Myocyte (in vitro differentiated cells): ENCODE data around the gene PPP2R3C. TPM values are rescaled to one million over a fixed set of nuclear protein-coding genes. Genes with fewer than 3 reads are reported as not detected.
"Not testable (repeated sequence)": the region's sequence is repeated elsewhere in the genome, so short reads cannot be mapped to it uniquely, and the experiment has no call there.

Experiments
- DNase-seq: peaks from one replicate; pipeline ENCODE4 v3.0.0-alpha.2; 2012; ENCODE audit warnings: low read depth
- polyA plus RNA-seq: library from polyadenylated mRNA; unstranded; fragments of >200 nt; gene quantifications from one replicate; pipeline ENCODE4 v1.2.1, GENCODE V29; 2012; ENCODE audit warnings: missing spikeins
- total RNA-seq: library from RNA; depleted of rRNA; stranded (reverse); fragments of >200 nt; gene quantifications from 2 replicates; pipeline ENCODE4 v1.2.3, GENCODE V29; 2014

The PPP2R3C gene
- 45.7 and 52.2 TPM in 2 replicates for total RNA-seq
- polyA plus RNA-seq = 21.2 TPM

DNA sequence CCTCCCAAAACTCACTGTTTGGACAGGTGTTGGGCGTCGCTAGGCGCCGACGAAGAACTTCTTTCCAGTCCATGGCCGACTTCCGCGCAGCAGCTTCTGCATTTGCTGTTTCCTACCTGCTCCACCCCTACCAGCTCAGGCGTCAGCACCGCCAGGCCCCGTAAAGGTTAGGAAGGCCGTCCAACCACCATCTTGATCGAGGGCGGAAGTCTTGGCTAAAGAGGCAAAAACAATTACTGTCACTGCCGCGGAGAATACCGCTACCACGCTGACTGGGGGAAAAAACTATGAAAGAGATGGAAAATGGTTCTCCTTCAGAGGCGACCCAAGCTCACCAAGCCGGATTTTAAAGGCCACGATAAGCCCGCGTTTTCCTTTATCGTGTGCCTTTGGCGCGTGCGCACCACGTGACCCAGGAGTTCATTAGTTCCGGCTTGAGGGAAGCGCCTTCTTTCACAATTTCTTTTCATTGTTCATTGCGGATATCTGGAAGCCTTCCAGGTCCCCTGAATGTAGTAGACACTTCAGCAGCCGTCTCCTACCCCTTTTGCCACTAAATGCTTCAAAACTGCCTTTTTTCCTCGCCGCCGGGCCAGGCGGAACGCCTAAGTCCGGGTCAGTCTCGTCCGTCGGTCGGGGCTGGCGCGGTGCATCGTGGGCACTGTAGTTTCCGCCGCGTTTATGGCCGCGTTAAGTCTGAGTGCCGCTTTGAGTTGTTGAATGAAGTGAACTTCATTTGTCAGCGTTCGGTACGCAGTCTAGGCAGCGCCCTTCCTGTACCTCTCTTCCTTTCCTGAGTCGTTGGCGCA lies at the start of gene PPP2R3C, which contains the start of gene PRORP:
PPP2R3C (minus strand) TSS at position 104 of the 809 bp plus-strand sequence; CDS start at position 73, 31 bp downstream.
PRORP (plus strand) TSS at position 666 of the 809 bp plus-strand sequence. CDS start 694 bp downstream, outside the sequence.
- DNase-seq = peak; percentile 93

DNA sequence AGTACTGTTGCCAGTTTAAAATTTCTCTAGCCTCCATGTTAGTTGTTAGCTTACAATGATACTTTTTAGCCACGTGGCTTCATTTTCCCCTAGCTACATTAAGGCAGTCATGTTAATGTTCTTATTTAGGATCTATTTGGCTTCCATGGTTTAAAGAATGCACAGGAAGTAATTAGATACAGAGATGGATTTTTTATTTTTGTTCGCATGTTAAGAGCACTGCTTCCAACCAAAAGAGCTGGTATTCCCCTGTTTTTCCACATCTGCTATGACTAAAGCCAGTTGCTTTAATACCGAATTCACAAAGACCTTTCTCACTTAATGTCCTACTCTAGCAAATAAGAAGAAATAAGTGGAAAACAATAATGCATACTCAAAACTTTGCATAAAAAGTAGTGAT lies 45.7 kb upstream of the PPP2R3C start:
- no peak for DNase-seq

DNA sequence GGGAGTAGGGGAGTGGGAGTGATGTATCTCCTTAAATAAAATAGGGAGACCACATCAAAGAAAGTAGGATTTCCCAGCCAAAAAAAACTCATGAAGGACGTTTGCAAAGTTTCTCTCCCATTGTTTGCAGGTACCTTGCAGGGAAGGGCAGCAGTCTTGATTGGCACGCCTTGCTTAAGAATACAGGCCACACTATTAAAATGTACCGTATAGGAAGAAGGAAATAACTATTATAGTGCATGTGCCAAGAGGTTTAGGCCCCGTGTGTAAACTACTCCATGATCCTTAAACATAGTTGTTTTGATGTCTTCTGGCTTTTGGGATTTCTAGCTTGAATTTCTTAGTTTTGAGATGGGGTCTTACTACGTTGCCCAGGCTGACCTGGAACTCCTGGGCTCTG lies 43.1 kb upstream of the PPP2R3C start:
- no peak for DNase-seq

DNA sequence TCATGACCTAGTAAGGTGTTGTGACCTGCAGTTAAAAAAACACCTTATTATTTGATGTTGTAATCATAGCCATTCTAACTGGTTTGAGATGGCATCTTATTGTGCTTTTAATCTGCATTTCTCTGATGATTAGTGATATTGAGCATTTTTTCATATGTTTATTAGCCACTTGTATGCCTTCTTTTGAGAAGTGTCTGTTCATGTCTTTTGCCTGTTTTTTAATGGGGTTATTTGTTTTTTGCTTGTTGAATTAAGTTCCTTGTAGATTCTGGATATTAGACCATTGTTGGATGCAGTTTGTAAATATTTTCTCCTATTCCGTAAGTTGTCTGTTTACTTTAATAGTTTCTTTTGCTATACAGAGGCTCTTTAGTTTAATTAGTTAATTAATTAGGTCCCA lies 41.6 kb upstream of the PPP2R3C start:
- no peak for DNase-seq

DNA sequence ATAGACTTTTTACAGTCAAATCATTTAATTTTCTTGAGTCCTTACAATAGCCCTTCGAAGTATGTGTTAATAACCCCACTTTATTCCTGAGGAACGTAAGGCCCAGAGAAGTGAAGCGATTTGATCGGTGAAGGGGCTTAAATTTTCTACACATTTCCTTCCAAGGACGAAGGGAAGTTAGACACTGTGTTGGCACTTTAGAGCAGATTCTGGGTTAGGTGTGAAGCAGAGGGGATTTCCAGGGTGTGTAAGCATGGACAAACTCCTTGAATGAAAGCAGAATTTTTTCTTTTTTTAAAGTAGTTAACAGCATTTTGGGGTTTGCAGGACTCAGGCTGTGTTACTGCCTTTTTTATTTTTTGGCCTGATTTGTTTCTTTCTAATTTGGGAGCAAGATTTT lies 39.4 kb upstream of the PPP2R3C start:
- DNase-seq = no peak

DNA sequence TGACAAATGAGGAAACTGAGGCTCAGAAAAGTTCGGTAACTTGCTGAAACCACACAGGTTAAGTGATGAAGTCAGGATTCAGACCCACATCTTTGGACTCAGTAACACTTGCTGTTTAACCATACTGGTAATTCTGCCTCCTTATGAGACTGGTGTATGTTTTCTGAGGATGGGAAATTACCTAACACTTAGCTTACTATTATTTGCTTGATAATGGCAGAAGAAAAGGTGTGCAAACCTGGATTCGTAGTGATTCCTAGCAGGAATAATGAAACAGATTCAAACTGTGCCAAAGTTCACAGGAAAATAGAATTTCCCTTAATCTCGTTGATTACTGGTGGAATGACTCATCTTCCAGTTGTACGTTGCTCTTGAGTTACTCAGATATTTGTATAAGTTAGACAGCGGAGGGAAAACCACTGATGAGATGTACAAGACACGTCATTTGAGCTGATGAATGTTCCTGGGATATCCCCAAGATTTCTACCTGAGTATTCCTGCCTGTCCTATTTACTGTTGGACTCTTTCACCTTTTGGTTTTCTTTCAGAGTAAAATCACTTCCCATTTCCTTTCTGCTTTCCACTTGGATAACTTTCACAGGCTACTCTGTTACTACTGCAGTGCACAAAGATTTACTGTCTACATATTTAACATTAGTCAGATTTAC lies 38.1 kb upstream of the PPP2R3C start:
- no peak for DNase-seq

DNA sequence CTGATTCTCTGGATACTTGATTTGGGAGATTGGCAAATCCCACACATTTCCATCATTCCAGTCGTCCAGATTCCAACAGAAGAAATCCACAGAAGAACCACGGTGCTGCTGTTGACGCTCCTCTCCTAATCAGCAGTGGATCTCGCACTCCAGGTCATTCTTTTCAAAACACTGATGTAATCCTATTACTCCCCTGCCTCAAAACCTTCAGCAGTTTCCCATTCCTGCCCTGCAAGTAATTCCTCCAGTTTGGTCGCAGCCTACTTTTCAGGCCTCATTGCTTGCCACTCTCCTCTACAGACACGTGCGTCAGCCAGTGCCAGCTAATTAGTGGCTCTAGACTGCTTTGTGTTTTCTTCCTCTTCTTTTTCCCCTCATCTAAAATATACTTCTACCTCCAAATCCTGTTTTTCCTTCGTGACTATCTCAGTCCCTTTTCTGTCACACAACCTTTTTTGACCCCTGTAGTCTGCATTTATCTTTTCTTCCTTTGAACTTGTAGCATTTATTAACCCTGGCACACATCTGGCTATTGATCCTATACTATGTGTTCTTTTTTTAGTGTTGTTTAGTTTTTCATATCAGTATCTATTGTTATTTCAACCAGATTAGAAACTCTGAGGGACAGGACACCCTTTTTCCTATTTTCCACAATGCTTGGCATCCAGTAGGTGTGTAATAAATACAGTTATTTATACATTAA lies 37.3 kb upstream of the PPP2R3C start:
- DNase-seq = no peak

DNA sequence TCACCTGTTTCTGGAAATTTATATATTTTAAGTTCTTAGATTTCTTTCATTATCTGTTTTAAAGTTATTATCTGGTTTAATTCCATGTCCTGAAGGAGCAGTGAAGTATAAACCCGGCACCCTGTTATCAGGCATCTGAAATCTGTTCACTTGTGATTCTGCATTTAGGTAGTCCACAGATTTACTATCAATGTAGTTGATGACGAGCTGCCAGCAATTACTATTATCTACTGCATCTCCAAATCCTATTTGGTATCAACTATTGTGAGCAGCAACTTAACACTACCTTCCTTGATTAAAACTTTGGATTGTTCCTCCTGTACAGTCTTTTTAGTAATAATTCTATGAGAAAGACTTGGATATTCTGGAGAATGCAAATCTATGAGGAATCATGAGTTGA lies 36.7 kb upstream of the PPP2R3C start:
- no peak for DNase-seq

DNA sequence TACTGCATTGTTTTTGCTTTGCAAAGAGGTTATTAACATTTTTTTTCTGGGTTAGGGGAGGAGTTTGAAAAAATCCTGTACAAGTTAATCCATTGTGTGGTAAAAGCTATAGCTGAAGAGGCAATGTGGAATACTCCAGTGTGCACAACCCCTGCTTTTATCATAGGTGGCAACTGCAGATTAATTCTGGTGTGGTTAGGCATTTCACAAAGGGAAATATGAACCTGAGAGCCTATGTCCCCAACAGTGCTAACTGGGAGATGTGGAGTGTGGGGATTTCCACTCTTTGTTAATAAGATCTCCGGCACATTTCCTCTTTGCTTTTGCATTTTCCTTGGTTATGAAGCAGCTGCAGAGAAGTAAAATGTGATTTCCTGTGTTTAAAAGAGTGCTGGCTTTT lies 34.2 kb upstream of the PPP2R3C start:
- DNase-seq = peak; percentile 52

DNA sequence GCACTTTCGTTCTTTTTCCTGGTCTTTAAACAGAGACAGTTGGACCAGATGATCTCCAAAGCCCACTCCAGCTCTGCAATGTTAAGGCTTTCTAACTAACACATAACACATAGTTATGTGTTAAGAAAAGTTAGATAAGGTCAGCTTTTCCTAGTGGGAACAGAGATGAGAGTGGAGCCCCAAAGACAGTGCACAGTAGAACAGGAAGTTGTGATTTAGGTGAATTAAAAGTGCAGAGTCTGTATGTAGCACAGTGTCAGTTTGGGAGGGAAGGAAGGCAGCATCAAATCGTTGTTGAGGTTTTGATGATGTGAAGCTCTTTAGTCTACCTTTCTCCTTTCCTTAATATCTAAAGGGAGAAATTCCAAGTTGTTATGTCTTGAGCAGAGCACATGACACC lies 32.2 kb upstream of the PPP2R3C start:
- no peak for DNase-seq

DNA sequence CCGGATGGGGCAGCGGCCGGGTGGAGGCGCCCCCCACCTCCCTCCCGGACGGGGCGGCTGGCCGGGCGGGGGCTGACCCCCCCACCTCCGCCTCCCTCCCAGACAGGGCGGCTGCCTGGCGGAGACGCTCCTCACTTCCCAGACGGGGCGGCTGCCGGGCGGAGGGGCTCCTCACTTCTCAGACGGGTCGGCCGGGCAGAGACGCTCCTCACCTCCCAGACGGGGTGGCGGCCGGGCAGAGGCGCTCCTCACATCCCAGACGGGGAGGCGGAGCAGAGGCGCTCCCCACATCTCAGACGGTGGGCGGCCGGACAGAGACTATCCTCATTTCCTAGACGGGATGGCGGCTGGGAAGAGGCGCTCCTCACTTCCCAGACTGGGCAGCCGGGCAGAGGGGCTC lies 30.7 kb upstream of the PPP2R3C start:
- DNase-seq = not testable (repeated sequence)

DNA sequence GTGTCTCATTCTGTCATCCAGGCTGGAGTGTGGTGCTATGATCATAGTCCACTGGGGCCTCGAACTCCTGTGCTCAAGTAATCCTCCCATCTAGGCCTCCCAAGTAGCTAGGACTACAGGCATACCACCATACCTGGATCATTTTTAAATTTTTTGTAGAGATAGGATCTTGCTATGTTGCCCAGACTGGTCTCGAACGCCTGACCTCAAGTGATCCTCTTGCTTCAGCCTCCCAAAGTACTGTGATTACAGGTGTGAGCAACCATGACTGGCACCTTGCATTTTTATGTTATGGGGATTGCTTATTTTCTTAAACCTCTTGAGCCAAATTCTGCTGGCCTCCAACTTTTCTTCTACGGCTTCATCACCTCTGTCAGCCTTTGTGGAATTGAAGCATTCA lies 27.4 kb upstream of the PPP2R3C start:
- DNase-seq = no peak

DNA sequence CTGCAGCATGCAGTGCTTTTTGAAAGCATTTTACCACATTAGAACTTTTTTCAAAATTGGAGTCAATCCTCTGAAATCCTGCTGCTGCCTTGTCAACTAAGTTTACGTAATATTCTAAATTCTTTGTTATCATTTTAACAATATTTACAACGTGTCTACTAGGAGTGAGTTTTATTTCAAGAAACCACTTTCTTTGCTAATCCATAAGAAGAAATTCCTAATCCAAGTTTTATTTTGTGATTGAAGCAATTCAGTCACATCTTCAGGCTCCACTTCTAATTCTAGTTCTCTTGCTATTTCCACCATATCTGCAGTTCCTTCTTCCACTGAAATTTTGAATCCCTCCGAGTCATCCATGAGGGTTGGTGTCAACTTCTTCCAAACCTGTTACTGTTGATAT lies 25.9 kb upstream of the PPP2R3C start:
- no peak for DNase-seq

DNA sequence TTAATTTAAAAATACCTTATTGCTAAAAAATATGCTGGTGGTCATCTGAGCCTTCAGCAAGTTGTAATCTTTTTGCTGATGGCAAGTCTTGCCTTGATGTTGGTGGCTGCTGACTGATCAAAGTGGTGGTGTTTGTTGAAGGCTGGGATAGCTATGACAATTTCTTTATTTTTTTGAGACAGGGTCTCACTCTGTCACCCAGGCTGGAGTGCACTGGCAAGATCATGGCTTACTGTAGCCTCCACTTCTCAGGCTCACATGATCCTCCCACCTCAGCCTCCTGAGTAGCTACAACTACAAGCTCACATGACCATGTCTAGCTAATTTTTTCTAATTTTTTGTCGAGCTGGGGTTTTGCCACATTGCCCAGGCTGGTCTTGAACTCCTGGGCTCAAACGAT lies 25.4 kb upstream of the PPP2R3C start:
- DNase-seq = no peak

DNA sequence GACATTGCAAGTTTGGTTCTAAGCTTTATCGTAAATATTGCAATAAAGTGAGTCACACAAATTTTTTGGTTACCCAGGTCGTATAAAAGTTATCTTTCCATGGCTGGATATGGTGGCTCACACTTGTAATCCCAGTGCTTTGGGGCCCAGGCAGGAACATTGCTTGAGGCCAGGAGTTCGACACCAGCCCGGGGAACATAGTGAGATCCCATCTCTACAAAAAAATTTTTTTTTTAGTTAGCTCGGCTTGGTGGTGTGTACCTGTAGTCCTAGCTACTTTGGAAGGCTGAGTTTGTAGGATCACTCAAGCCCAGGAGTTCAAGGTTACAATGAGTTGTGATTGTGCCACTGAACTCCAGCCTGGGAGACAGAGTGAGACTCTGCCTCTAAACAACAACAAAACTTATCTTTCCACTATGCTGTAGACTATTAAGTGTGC lies 24.9 kb upstream of the PPP2R3C start:
- DNase-seq = no peak

DNA sequence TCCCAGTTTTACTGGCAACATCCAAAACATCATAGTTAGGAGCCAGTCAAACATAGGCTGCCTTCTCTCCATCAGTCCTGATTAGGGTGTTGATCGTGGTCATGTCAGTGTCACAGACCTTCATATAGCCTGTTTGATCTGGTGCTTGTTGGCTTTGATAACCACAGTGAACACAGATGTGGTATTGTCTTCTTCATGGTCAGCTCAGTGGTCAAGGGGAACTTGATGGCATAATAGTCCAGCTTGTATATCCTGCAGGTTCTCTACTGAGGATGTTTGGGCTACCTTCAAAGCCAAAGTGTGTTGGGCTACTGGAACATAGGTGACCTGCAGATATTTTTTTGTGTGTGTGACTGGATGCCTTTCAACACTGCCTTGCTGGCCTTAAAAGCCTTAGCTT lies 22.2 kb upstream of the PPP2R3C start:
- no peak for DNase-seq

DNA sequence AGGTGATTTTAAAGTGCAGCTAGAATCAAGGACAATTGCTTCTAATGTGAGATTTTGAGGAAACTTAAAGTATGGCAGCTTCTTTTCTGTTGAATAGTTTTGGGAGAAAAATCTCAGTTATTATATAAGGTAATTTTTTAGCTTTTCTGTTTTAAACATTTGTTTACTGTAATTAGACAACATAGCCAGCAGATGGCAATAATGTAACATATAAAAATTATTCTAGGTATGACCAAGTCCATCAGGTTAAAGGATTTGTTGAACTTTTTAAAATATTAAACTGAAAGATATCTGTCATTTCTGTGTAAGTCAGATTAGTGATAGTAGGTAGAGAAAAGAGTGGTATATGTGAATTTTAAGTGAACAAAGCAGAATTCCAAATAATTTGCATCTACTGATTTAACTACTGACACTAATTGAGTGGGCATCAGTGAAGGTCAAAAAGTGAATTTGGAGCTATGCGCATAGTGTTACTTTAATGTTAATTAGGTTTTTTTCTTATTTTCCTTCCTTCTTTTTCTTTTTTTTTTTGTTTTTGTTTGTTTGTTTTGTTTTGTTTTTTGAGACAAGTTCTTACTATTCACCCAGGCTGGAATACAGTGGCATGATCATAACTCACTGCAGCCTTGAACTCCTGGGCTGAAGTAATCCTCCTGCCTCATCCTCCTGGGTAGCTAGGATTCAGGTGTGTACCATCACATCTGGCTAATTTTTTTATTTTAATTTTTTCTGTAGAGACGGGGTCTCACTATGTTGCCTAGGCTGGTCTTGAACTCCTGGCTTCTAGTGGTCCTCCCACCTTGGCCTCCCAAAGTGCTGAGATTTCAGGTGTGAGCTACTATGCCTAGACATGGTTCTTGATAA lies 19.2 kb upstream of the PPP2R3C start:
- DNase-seq = peak; percentile 20

DNA sequence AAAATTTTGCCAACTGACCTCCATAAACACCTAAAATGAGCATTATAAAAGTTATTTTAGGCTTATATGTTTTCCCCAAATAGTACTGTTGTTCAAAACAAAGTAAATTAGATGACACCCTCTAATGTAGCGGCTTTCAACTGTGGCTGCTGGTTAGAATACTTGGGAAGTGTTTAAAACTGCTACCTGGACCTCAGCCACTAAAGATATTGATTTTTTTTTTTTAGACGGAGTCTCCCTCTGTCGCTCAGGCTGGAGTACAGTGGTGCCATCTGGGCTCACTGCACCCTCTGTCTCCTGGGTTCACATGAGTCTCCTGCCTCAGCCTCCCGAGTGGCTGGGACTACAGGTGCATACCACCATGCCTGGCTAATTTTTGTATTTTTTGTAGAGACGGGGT lies 16.8 kb upstream of the PPP2R3C start:
- DNase-seq = no peak

DNA sequence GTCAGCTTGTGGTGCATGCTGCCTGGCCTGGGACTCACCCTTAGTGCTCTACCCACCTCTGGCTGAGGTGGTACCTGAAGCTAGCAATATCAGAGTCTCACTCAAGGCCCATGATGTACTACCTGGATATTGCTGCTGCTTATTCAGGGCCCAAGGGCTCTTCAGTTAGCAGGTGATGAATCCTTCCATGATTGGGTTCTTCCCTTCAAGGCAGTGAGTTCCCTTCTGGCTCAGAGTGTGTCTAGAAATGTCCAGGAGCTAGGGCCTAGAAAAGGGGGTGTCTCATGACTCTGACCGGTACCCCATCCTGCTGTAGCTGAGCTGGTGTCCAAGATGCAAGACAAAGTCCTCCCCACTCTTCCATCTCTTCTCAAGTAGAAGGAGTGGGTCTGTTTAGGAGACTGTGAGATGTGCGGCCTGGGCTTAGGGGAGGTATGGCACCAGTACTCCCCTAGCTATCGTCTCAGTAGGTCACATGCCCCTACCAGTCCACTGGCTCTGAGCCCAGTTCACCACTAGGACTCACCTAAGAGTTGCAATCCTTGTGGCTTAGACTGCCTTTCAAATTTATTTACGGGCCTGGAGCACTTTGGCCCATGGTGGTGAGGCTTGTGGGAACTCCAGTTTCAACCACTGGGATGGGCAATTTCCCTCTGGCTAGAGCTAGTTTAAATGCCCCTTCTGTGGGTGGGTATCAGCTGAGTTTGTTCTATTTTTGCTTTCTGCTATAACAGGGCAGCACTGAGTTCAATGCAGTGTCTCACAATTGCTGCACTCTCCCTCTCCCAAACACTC lies 12.7 kb upstream of the PPP2R3C start:
- DNase-seq = peak; percentile 85
